ENCODE data around the gene IL31RA.
"Not testable (repeated sequence)": the region's sequence is repeated elsewhere in the genome, so short reads cannot be mapped to it uniquely, and the experiment has no call there.

Gene IL31RA

GRCh38 chr5:55850839-55851674 lies at the start of gene IL31RA:
IL31RA (plus strand) TSS chr5:55851357; CDS start chr5:55851571, 214 bp downstream.
- DNase-seq: no peak

GRCh38 chr5:55808814-55809213 lies 42.3 kb upstream of the IL31RA start:
- DNase-seq: not testable (repeated sequence)

- DNase-seq: not testable (repeated sequence)
Measured at GRCh38 chr5:55815939-55816338, 35.2 kb upstream of the IL31RA start.

- DNase-seq: no peak
Measured at GRCh38 chr5:55816342-55816741, 34.8 kb upstream of the IL31RA start.

- no peak for DNase-seq
Measured at GRCh38 chr5:55817030-55817429, 34.1 kb upstream of the IL31RA start.

GRCh38 chr5:55820488-55820887 lies 30.7 kb upstream of the IL31RA start:
- no peak for DNase-seq

- DNase-seq: no peak
Measured at GRCh38 chr5:55821731-55822512, 29.2 kb upstream of the IL31RA start.

GRCh38 chr5:55823151-55823796 lies 27.9 kb upstream of the IL31RA start:
- no peak for DNase-seq

GRCh38 chr5:55829956-55830355 lies 21.2 kb upstream of the IL31RA start:
- DNase-seq: no peak

GRCh38 chr5:55832446-55832845 lies 18.7 kb upstream of the IL31RA start:
- DNase-seq: no peak

GRCh38 chr5:55836191-55836590 lies 15.0 kb upstream of the IL31RA start:
- no peak for DNase-seq

GRCh38 chr5:55841976-55842375 lies 9.2 kb upstream of the IL31RA start:
- DNase-seq: no peak

- no peak for DNase-seq
Measured at GRCh38 chr5:55847837-55848236, 3.3 kb upstream of the IL31RA start.

GRCh38 chr5:55848783-55849182 lies 2.4 kb upstream of the IL31RA start:
- no peak for DNase-seq

- no peak for DNase-seq
Measured at GRCh38 chr5:55851675-55851979, 470 bp downstream of the IL31RA start.

GRCh38 chr5:55852503-55852902 lies 1.3 kb downstream of the IL31RA start:
- DNase-seq: no peak

GRCh38 chr5:55853041-55853670 lies 2.0 kb downstream of the IL31RA start:
- DNase-seq: peak in 1 of 2 experiments; percentile 16

- no peak for DNase-seq
Measured at GRCh38 chr5:55853818-55854217, 2.7 kb downstream of the IL31RA start.

GRCh38 chr5:55855509-55855908 lies 4.4 kb downstream of the IL31RA start:
- DNase-seq: no peak

GRCh38 chr5:55856516-55857246 lies 5.5 kb downstream of the IL31RA start:
- peak; percentile 86 for DNase-seq

GRCh38 chr5:55857247-55857640 lies 6.1 kb downstream of the IL31RA start:
- no peak for DNase-seq

GRCh38 chr5:55858104-55858503 lies 6.9 kb downstream of the IL31RA start:
- no peak for DNase-seq

GRCh38 chr5:55860288-55860687 lies 9.1 kb downstream of the IL31RA start:
- DNase-seq: no peak
